Trophoblast cell (in vitro differentiated cells and primary cell): ENCODE results near the gene RASAL3.

Experiments used
- DNase-seq, 2 donors: peaks; one replicate each; pipeline ENCODE4 v3.0.0-alpha.2; 2016
- H2AFZ ChIP-seq: 2 replicates; pipeline ENCODE4 v1.6.1; 2013; ENCODE audit warnings: low read length, moderate library complexity, mild to moderate bottlenecking; ENCODE audit not compliant: insufficient read depth, poor library complexity
- H2AK5ac ChIP-seq: 2 replicates; pipeline ENCODE4 v1.6.1; 2013; ENCODE audit warnings: mild to moderate bottlenecking, low read length
- H2BK120ac ChIP-seq: 2 replicates; pipeline ENCODE4 v1.6.1; 2013; ENCODE audit warnings: low read length, mild to moderate bottlenecking, moderate library complexity; ENCODE audit not compliant: insufficient read depth, poor library complexity
- H2BK12ac ChIP-seq: 2 replicates; pipeline ENCODE4 v1.6.1; 2013; ENCODE audit warnings: mild to moderate bottlenecking, low read length, moderate library complexity
- H2BK5ac ChIP-seq: 2 replicates; pipeline ENCODE4 v1.6.1; 2013; ENCODE audit warnings: low read length, low read depth, moderate library complexity, mild to moderate bottlenecking; ENCODE audit not compliant: poor library complexity
- H3K14ac ChIP-seq: 2 replicates; pipeline ENCODE4 v1.6.1; 2013; ENCODE audit warnings: mild to moderate bottlenecking, low read length
- H3K18ac ChIP-seq: 2 replicates; pipeline ENCODE4 v1.6.1; 2013; ENCODE audit warnings: mild to moderate bottlenecking, low read length
- H3K23ac ChIP-seq: 2 replicates; pipeline ENCODE4 v1.6.1; 2013; ENCODE audit warnings: low read length
- H3K27ac ChIP-seq: 2 replicates; pipeline ENCODE4 v1.5.1; 2013; ENCODE audit warnings: low read depth, mild to moderate bottlenecking, inconsistent platforms, low read length, moderate library complexity
- H3K27me3 ChIP-seq: 2 replicates; pipeline ENCODE4 v1.6.1; 2013; ENCODE audit warnings: inconsistent platforms, mild to moderate bottlenecking, low read length, moderate library complexity; ENCODE audit not compliant: insufficient read depth
- H3K36me3 ChIP-seq, 2 experiments: 1 replicate in 1 of 2; 2 replicates in 1 of 2; pipeline ENCODE4 v1.6.1; 2013; ENCODE audit warnings: low read length in 2 of 2, mild to moderate bottlenecking in 2 of 2, moderate library complexity in 1 of 2; ENCODE audit not compliant: insufficient read depth in 2 of 2, control insufficient read depth in 1 of 2
- H3K4ac ChIP-seq: 2 replicates; pipeline ENCODE4 v1.6.1; 2013; ENCODE audit warnings: low read depth, mild to moderate bottlenecking, low read length, moderate library complexity
- H3K4me1 ChIP-seq, 2 experiments: 1 replicate in 1 of 2; 2 replicates in 1 of 2; pipeline ENCODE4 v1.6.1; 2013; ENCODE audit warnings: low read length in 2 of 2, mild to moderate bottlenecking in 2 of 2, moderate library complexity in 1 of 2; ENCODE audit not compliant: insufficient read depth in 2 of 2, control insufficient read depth in 1 of 2
- H3K4me2 ChIP-seq: 2 replicates; pipeline ENCODE4 v1.6.1; 2013; ENCODE audit warnings: inconsistent platforms, mild to moderate bottlenecking, low read length, moderate library complexity
- H3K4me3 ChIP-seq: 2 replicates; pipeline ENCODE4 v1.5.1; 2013; ENCODE audit warnings: mild to moderate bottlenecking, low read depth, low read length, inconsistent platforms
- H3K79me1 ChIP-seq: one replicate; pipeline ENCODE4 v1.6.1; 2013; ENCODE audit warnings: low read length
- H3K79me2 ChIP-seq: 2 replicates; pipeline ENCODE4 v1.6.1; 2013; ENCODE audit warnings: low read length, mild to moderate bottlenecking; ENCODE audit not compliant: control insufficient read depth, insufficient read depth, poor library complexity
- H3K9ac ChIP-seq: 2 replicates; pipeline ENCODE4 v1.6.1; 2013; ENCODE audit warnings: mild to moderate bottlenecking, low read length
- H3K9me3 ChIP-seq: 2 replicates; pipeline ENCODE4 v1.6.1; 2013; ENCODE audit warnings: low read depth, mild to moderate bottlenecking, control low read depth, inconsistent platforms, low read length; ENCODE audit not compliant: insufficient read depth
- H4K12ac ChIP-seq: 2 replicates; pipeline ENCODE4 v1.6.1; 2013; ENCODE audit warnings: low read depth, mild to moderate bottlenecking, low read length, moderate library complexity
- H4K8ac ChIP-seq: 2 replicates; pipeline ENCODE4 v1.6.1; 2013; ENCODE audit warnings: low read depth, mild to moderate bottlenecking, low read length, moderate library complexity
- H4K91ac ChIP-seq: one replicate; pipeline ENCODE4 v1.6.1; 2013; ENCODE audit warnings: low read depth, mild to moderate bottlenecking, low read length, moderate library complexity
- WGBS: extraction: QIAGEN DNeasy Blood & Tissue Kit; methylation state at CpG from one replicate; pipeline ENCODE4 v1.1.7; 2013; ENCODE audit warnings: missing lambda C conversion rate; ENCODE audit not compliant: insufficient read length, insufficient coverage; ENCODE audit errors: extremely low coverage; 5-methylcytosine and 5-hydroxymethylcytosine counted together

The RASAL3 gene

GRCh38 chr19:15456871-15457700 is 7.3 kb downstream of the RASAL3 start:
- no peak overlapping the region for H4K8ac ChIP-seq
- no peak overlapping the region for H2AFZ ChIP-seq
- H2BK5ac ChIP-seq, result no peak overlapping the region
- no peak overlapping the region for H3K4ac ChIP-seq
- no peak overlapping the region for H2AK5ac ChIP-seq
- H3K36me3 ChIP-seq, result no peaks in the 10 kb centered on the region
- no peak overlapping the region for H3K18ac ChIP-seq
- H2BK12ac ChIP-seq, result no peak overlapping the region
- peaks cover 6 to 10% of the 10 kb centered on the region in 2 experiments for H3K4me1 ChIP-seq
- no peak overlapping the region for H3K9ac ChIP-seq
- DNase-seq, result peak in 1 of 2 donors; percentile 29
- H3K27me3 ChIP-seq, result peaks cover 45% of the 10 kb centered on the region
- peaks cover 23% of the 10 kb centered on the region for H3K9me3 ChIP-seq
- H3K79me2 ChIP-seq, result no peaks in the 10 kb centered on the region
- no peak overlapping the region for H3K23ac ChIP-seq
- H3K27ac ChIP-seq, result no peak overlapping the region
- H3K4me2 ChIP-seq, result no peak overlapping the region
- no peak overlapping the region for H3K14ac ChIP-seq
- H3K79me1 ChIP-seq, result no peaks in the 10 kb centered on the region
- no peak overlapping the region for H2BK120ac ChIP-seq
- no peak overlapping the region for H4K91ac ChIP-seq
- WGBS, result no CpG with 5 or more reads among the region's 86 CpGs
- H4K12ac ChIP-seq, result no peak overlapping the region
- peak overlapping the region; percentile 17 for H3K4me3 ChIP-seq

- Histone ChIP-seq H3K27ac (no peak overlapping the region), H4K8ac (no peak overlapping the region), H3K4me3 (no peak overlapping the region), H3K4me2 (no peak overlapping the region), H3K4me1 (peaks cover 6 to 10% of the 10 kb centered on the region in 2 experiments), H3K23ac (no peak overlapping the region), H2AFZ (no peak overlapping the region), H3K9me3 (peaks cover 29% of the 10 kb centered on the region), H3K79me2 (no peaks in the 10 kb centered on the region), H3K4ac (no peak overlapping the region), H2BK12ac (no peak overlapping the region), H3K79me1 (no peaks in the 10 kb centered on the region), H2AK5ac (no peak overlapping the region), H3K36me3 (no peaks in the 10 kb centered on the region), H4K12ac (no peak overlapping the region), H3K27me3 (peaks cover 46% of the 10 kb centered on the region), H2BK120ac (no peak overlapping the region), H3K9ac (no peak overlapping the region), H4K91ac (no peak overlapping the region), H3K18ac (no peak overlapping the region), H3K14ac (no peak overlapping the region), H2BK5ac (no peak overlapping the region)
- no peak for DNase-seq
- WGBS, result no CpG with 5 or more reads among the region's 14 CpGs
Observed at GRCh38 chr19:15456441-15456840, 7.9 kb downstream of the RASAL3 start.

GRCh38 chr19:15455996-15456395 is 8.3 kb downstream of the RASAL3 start:
- no peak overlapping the region for H3K14ac ChIP-seq
- H3K79me2 ChIP-seq, result no peaks in the 10 kb centered on the region
- peaks cover 46% of the 10 kb centered on the region for H3K27me3 ChIP-seq
- H3K4me2 ChIP-seq, result no peak overlapping the region
- no peak overlapping the region for H3K9ac ChIP-seq
- H4K12ac ChIP-seq, result no peak overlapping the region
- H2AFZ ChIP-seq, result no peak overlapping the region
- no peak overlapping the region for H3K18ac ChIP-seq
- H3K4ac ChIP-seq, result no peak overlapping the region
- H4K91ac ChIP-seq, result no peak overlapping the region
- no peaks in the 10 kb centered on the region for H3K79me1 ChIP-seq
- no peaks in the 10 kb centered on the region for H3K36me3 ChIP-seq
- no peak overlapping the region for H3K4me3 ChIP-seq
- H3K27ac ChIP-seq, result no peak overlapping the region
- no peak overlapping the region for H3K23ac ChIP-seq
- H2BK12ac ChIP-seq, result no peak overlapping the region
- peaks cover 29% of the 10 kb centered on the region for H3K9me3 ChIP-seq
- no CpG with 5 or more reads among the region's 9 CpGs for WGBS
- H4K8ac ChIP-seq, result no peak overlapping the region
- no peak overlapping the region for H2AK5ac ChIP-seq
- no peak overlapping the region for H2BK120ac ChIP-seq
- H3K4me1 ChIP-seq, result peaks cover 6 to 10% of the 10 kb centered on the region in 2 experiments
- H2BK5ac ChIP-seq, result no peak overlapping the region
- DNase-seq, result no peak

- Histone ChIP-seq H2AK5ac (no peak overlapping the region), H3K9me3 (peaks cover 29% of the 10 kb centered on the region), H2BK12ac (no peak overlapping the region), H3K14ac (no peak overlapping the region), H3K27ac (no peak overlapping the region), H3K18ac (no peak overlapping the region), H3K79me1 (no peaks in the 10 kb centered on the region), H3K9ac (no peak overlapping the region), H4K12ac (no peak overlapping the region), H3K4me3 (no peak overlapping the region), H3K79me2 (no peaks in the 10 kb centered on the region), H4K8ac (no peak overlapping the region), H3K4me2 (no peak overlapping the region), H3K27me3 (peaks cover 42% of the 10 kb centered on the region), H2BK5ac (no peak overlapping the region), H2BK120ac (no peak overlapping the region), H3K23ac (no peak overlapping the region), H3K4ac (no peak overlapping the region), H4K91ac (no peak overlapping the region), H3K36me3 (no peaks in the 10 kb centered on the region), H3K4me1 (peaks cover 8 to 11% of the 10 kb centered on the region in 2 experiments), H2AFZ (no peak overlapping the region)
- WGBS, result 100% methylated on average over 1 of the region's 17 CpGs
- no peak for DNase-seq
Observed at GRCh38 chr19:15453906-15454860, 10.2 kb downstream of the RASAL3 start.
